SK-N-DZ (cell line): ENCODE results near the gene PRR23C. TPM values are rescaled to one million over a fixed set of nuclear protein-coding genes. Genes with fewer than 3 reads are reported as not detected.
"Not testable (repeated sequence)": the region's sequence is repeated elsewhere in the genome, so short reads cannot be mapped to it uniquely, and the experiment has no call there.

Experiments
- DNase-seq: peaks from one replicate; pipeline ENCODE4 v3.0.0-alpha.2; 2015; ENCODE audit warnings: low spot score
- polyA plus RNA-seq, 2 experiments: library from polyadenylated mRNA; depleted of rRNA; stranded (reverse); fragments of >200 nt; gene quantifications; 2 replicates each; pipeline ENCODE4 v1.2.3, GENCODE V29; 2014

PRR23C gene
- not detected in 2 replicates for polyA plus RNA-seq (2014; cell fraction: cytosol; rRNA removed)
- polyA plus RNA-seq (2014; cell fraction: nucleus; rRNA removed), result not detected in 2 replicates

GRCh38 chr3:139044366-139045210, at the start of gene PRR23C:
PRR23C (minus strand) TSS chr3:139044892; CDS start chr3:139044620, 272 bp downstream.
- DNase-seq, result no peak

- peak; percentile 68 for DNase-seq
Observed at GRCh38 chr3:139093840-139094239, 49.1 kb upstream of the PRR23C start.

GRCh38 chr3:139088462-139089324, 44.0 kb upstream of the PRR23C start:
- DNase-seq, result no peak

- DNase-seq, result no peak
Observed at GRCh38 chr3:139087621-139088020, 42.9 kb upstream of the PRR23C start.

- DNase-seq, result no peak
Observed at GRCh38 chr3:139084176-139084575, 39.5 kb upstream of the PRR23C start.

- no peak for DNase-seq
Observed at GRCh38 chr3:139074565-139075115, 29.9 kb upstream of the PRR23C start.

- no peak for DNase-seq
Observed at GRCh38 chr3:139062918-139063317, 18.2 kb upstream of the PRR23C start.

- no peak for DNase-seq
Observed at GRCh38 chr3:139052802-139053600, 8.3 kb upstream of the PRR23C start.

- DNase-seq, result no peak
Observed at GRCh38 chr3:139043554-139044365, 932 bp downstream of the PRR23C start.

GRCh38 chr3:139037478-139037877, 7.2 kb downstream of the PRR23C start:
- no peak for DNase-seq

- DNase-seq, result no peak
Observed at GRCh38 chr3:139032326-139033002, 12.2 kb downstream of the PRR23C start.

- not testable (repeated sequence) for DNase-seq
Observed at GRCh38 chr3:139030576-139030975, 14.1 kb downstream of the PRR23C start.

GRCh38 chr3:139024968-139025367, 19.7 kb downstream of the PRR23C start:
- no peak for DNase-seq

- DNase-seq, result no peak
Observed at GRCh38 chr3:139020868-139021234, 23.8 kb downstream of the PRR23C start, which contains the start of gene PRR23B. PRR23B (minus strand) TSS chr3:139020926; CDS start chr3:139020661, 265 bp downstream.

GRCh38 chr3:139020036-139020867, 24.4 kb downstream of the PRR23C start:
- DNase-seq, result no peak

GRCh38 chr3:139016430-139017048, 28.2 kb downstream of the PRR23C start:
- DNase-seq, result no peak

- DNase-seq, result no peak
Observed at GRCh38 chr3:139006051-139006716, 38.5 kb downstream of the PRR23C start, which contains the start of gene PRR23A. PRR23A (minus strand) TSS chr3:139006268; CDS start chr3:139006268, 0 bp downstream.
